Stimulated activated CD8-positive, alpha-beta memory T cell treated with anti-CD3 and anti-CD28 coated beads, Interleukin-12 subunit alpha, Interleukin-12 subunit beta, amount 100 ng/mL, for 24 hours (primary cell): ENCODE data around the gene ANKS6.

Experiments
- DNase-seq: peaks from one replicate; pipeline ENCODE4 v3.0.0-alpha.2; 2020; ENCODE audit errors: extremely low read depth

Gene ANKS6

DNA sequence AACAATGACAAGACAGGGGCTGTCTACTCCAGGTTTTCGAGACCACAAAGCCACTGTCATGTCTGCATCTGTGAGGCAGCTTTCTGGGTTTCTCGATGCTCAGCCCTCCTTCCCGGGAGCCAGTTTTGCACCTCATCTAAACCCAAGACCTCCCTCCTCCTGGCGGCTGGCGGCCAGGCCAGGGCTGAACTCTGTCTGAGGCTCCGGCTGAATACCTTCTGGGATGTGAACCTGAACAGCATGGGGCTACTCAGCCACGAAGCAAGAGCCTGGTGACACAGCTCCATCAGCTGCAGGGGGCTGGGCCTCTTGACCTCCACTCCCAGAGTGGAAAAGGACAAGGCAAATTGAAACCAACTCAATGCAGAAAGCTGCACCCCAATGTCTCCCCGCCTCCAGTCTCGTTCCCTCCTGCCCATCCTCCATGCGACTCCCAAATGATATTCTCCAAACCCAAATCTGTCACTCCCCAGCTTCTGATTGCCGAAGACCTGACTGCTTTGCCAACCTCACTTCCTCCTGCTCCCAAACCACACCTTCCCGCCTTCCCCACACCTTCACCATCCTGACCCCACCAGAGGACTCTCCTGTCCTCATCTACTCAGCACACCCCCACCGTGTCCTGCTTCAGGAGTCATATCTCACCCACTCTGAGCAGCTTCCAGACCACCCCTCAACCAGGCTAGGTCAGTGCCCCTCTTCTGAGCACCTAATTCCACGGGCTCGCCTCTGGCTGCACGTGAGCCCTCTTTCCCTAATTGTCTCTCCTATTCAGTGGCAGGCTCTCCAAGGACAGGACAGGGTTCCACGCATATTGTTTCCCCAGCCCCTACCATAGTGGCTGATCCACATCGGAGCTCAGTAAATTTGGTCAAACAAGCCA, 4.5 kb downstream of the ANKS6 start:
- no peak for DNase-seq

DNA sequence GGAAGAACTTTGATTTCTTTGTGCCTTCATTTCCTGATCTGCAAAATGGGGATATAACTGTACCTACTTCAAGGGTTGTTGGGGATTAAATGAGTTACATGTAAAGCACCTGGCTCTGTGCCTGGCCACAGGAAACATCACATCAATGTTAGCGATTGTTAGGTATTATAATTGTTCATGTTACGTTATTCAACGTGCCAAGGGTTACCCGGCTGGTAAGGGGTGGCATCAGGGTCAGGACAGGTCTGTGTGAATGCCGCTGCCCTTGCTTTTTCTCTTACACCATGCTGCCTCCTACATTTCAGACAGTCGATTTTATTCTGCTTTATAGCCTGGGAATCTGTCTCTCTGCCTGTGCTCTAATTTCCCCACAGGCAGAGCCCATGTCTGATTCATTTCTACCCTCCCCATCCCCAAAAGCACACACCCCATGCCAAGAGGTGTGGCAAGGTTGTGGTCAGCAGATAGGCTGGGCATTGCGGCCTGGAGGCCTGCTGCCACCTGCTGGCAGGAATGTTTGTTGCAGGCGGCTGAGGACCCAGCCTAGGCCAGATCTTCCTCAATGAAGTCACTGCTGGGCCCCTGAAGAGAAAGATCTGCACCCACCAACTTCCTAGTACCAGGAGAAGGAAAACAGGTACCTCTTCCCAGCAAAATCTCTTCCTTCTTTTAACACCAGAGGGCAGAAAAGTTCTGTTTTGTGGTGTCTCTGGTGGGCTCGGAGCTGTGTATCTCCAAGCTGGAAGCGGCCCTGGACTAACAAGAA, 5.3 kb downstream of the ANKS6 start:
- DNase-seq = no peak

DNA sequence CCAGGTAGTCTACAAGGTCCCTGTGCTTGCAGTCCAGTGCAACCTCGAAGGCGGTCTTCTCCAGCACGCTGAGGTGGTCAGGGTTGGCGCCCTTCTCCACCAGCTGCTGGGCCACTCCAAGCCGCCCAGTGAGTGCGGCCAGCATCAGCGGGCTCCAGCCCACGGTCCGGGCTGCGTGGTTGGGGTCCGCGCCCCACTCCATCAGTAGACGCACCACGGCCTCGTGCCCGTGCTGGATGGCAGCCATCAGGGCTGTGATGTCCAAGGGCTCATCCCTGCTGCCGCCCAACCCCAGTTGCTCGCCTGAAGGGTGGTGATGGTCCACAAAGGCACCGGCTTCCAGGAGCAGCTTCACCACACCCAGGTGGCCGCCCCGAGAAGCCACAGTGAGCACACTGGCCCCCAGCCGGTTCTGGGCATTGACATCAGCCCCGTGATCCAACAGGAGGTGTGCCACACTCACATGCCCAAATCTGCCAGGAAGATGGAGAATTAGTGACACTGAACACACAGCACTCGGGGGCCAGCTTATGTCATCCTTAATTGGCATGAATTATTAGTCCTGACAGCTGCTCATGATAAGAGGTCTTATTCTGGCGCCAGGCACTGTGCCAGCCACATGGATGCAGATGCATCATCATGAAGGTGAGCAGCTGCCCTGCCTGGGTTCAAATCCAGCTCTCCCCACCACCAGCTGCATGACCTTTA, 6.1 kb downstream of the ANKS6 start:
- no peak for DNase-seq

DNA sequence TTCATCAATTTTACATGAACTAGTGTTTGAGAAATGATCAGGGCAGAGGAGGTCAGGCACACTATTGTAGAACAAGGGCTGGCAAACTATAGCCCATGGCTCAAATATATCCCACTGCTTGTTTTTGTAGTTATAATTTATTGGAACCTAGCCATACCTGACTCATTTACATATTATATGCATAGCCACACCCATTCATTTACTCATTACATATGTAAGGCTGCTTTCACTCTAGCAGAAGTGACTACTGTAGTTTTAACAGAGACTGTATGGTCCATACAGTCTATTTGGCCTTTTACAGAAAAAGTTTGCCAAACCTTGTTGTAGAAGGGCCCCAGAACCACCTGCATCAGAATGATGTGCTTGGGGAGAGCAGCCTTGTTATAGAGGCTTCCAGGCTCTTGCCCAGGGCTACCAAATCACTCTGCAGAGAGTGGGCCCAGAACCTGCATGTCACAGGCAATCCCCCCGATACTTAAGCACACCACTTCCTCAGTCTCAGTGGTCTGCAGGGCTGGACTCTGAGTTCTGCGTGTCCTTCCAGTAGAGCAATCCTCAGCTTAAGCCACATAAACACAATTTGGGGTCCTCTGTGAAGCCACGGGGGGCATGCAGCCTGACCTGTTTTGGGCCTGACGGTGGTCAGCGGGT, 6.7 kb downstream of the ANKS6 start:
- DNase-seq = no peak

DNA sequence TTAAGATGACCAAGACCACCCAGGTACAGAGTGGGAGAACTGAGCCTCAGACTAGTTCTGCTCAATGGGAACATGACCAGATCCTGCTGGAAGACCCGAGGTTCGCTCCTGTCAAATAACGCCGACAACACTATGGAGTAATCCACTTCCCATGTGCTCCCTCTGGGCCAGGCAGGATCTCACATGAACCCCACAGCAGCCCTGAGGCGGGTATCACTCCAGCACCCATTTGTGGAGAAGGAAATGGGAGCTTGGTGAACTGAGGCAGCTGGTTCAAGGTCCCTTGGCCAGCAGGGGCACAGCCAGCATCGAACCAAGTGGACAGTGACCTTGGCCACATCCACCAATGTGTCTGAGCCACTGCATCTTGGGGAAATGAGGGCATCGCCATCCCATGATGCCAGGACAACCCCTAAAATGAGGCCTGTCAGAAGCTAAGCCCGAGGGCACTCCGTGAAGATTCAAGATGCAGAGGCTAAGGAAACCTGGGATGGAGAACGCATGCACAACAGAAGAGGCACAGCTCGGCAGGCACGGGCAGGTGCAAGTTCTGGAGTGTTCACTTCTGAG, 8.5 kb downstream of the ANKS6 start:
- no peak for DNase-seq

DNA sequence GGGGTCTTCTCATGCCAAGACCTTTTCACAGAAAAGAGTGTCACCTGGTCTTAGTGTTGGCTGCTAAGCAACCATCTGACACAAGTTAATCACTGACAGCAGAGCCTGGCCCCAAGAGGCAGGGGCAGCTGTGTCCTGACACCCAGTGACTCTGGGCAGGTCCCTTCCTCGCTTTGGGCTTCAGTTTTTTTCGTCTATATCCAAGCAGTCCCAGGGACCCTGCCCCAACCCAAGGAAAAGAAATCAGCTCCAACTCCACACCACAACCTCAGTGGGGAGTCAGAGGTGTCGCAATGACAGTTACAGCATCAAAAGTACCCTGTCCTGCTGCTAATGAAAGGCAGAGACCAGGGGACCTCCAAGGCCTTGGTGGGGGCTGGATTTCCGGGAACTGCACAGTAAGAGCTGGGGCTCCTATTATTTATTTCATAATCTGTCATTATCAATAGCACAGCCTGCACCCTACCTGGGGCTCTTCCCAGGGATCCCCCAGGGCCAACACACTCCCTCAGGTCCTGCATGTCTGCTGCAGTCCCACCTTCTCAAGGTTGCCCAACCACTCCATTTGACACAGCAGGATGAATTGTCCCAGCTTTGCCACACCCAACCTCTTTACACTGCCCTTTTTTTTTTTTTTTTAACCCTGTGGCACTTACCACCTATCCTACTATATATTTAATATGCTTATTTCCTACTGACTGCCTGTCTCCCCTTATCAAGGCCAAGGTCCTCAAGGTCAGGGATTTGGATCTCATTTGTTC, 9.4 kb downstream of the ANKS6 start:
- DNase-seq = no peak

DNA sequence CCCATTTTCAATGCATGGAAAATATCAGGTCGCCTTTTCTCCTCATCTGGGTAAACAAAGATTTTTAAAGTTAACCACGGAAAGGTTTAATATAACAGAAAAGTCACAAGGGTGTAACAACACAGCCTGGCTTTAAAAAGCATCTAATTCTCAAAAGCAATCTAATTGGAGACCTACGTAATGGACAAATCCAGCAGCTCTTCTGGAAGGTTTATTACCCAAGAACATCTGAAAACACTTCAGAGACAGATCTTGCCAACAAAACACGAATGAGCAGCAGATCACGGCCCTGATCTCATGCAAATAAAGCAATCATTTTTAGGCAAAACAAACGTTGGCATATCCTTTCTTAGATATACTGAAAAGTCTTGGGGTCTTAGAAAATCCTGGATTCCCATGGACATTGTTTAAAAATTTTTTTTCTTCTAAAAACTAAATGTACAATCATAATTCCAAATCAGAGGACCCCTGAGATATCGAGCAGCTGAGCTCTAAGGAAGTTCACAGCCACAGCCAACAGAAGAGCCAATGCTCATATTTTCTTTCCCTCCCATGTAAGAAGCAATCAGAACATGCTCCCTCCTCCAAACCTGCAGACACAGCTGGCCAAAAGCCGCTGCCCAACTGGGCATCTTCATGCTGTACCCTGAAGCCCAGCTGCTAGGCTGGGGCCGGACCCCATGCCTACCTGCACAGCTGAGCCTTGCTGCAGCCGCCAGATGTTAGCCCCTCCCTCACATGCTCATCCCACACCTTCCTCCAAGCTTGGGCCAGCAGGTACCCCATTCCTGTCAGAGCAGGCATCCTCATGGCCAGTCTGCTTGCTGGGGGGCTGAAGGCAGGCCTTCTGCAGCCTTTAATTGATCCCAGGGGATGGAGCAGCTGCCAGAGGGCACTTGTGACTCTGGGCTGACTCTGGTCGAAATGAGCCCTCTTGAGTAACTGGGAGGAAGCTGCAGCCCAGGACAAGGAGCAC, 11.2 kb downstream of the ANKS6 start:
- DNase-seq = no peak

DNA sequence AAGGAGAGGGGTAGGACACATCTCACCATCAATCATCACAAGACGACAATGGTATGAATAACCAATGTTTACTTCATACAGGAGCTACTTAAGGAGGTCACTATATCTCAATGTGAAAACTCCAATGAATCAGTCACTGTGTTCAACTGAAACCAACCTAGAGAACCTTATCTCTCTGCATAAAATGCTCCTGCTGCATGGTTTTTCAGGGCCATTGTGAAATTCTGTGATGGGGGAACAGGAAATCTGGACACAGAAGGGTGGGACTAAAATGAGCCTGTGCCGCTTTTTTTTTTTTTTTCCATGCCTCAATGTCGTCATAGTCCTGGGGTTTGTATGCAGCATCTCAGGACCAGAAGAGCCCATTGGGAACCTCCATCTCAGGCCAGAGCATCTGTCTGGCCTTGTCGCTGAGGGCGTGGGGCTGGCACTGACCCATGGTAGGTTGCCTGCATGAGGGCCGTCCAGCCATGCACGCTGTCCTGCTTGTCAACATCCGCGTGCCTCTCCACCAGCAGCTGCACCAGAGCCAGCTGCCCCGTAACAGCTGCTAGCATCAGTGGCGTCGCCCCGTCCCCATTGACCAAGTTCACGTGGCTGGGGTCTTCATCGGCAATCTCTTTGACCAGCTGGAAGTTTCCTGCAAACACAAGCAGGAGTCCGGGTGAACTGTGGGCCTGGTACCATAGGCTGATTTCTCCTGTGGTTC, 12.7 kb downstream of the ANKS6 start:
- DNase-seq = no peak

DNA sequence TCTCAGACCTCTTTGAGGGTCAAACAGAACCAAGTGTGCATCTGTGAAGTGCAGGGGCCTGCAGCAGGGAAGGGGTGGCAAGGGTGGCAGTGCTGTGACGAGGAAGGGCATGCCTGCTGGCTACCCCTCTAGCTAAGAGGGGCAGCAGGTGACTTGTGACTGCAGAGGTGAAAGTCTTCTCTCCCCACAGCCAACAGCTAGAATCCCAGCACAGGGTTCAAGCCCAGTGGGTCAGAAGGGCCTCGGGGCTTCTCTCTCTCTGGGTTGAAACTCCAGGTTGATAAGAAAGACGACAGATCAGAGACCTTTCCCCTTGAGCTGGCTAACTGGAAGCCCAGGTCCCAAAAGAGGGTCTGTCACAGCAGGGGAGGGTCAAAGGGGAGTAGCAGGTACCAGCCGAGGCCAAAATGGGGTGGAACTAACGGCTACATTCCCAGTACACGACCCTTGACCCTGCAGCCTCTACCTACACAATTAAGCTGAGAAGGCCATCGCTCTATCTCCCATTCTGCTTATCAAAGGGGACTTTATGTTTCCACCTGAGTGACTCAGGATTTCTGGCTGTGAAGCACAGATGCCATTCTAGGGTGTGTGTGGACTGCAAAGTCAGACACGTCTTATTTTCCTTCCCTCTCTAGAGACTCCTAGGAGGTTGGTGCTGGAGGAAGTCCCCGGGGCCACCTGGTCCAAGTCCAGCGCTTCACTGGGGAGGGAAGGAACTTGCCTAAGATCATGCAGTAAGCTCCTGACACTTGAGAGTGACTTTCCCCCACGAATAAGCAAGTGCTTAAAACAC, 14.6 kb downstream of the ANKS6 start:
- DNase-seq = no peak

DNA sequence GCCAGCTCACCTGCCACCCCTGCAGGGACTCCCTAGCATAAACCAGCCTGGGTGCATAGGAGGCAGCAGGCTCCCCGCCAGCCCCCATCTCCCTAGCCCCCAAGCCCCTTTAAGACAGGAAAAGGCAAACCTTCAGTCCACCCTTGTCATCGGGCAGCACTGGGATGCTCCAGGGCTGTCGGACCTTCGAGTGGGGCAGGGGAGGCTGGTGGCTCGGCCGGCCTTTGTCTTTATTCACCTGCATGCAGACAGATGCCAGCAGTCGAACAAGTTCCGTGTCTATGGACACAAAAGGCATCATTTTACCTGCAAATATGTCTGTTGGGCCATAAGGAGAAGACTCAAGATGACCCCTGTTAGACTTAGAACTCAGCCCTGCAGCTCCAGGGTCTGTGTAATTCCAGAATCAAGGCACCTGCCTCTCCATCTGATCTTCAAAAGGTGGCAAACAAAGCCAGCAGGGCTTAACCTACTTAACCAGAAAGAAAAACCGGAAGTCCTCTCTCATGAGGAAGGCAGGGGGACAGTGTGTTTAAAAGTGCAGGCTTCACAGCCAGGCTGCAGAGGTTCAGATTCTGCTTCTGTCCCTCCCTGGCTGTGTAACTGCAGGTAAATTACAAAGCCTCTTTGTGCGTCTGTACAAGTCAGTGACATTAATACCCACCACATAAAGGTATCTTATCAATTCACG, 16.2 kb downstream of the ANKS6 start:
- no peak for DNase-seq

DNA sequence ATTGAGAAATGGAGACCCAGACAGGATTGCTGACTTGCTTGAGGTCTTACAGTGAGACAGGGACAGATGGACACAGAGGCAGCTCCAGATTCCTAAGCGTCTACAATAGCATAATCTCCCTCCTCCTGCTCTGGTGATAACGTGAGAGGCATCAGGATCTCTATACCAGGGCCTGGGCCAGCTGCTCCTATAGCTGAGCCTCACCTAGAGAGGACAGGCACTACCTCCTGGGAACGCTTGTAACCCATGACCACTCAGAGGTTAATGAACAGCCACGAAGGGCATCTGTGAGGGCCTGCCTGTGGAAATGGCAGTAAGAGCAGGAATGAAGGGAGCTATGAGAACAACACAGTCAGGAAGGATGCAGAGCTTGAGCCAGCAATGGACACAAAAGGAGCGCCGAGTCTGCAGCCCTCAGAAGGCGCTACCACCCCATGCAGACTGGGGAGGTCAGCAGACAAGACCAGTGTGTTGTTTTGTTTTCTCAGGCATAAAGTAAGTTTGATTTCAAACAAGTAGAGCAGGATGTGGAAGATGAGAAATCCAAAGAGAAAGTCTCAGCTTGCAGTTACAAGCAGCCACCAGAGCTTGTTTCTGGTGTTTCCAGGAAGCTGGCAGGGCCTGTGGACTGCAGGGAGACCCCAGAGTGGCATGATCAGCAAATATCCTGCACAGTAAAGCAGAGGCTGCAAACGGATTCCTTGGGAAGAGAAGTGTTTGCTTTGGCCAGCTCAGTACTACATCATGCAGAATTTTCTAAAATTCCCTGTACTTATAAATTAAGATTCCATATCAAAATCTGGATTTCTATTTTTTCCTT, 17.4 kb downstream of the ANKS6 start:
- no peak for DNase-seq

DNA sequence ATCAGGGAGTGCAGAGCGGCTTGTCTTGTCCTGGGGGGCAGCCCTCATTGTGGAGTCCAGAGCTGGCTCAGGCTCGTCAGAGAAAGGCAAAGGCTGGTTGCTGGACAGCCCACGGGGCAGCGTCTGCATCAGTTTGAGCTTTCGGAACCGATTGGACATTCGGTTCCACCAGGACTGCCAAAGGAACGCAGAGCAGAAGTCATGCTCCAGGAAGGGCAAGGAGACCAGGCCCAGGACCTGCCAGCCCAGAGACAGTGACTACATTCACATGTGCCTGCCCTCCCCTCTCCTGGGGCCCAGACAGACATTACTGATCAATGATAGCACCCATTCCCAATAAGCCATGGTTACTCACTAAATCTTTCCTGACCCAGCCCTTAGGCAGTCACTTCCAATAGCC, 18.1 kb downstream of the ANKS6 start:
- no peak for DNase-seq

DNA sequence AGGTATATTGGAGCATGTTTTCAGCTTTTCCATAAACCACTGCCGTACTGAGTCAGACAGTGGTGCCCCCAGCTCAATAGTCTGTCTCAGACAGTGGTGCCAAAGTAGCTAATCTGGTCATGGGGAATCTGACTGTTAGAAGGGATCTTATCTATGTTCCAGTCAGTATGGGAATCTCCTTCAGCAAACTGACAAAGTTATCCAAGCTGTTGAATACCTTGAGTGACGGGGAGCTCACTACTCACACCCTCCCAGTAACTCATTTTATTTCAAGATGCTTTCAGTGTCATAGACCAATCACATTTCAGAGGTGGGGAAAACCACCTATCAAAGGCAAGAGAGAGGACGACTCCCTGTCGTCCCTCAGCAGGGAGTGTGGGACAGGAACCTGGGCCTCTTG, 18.7 kb downstream of the ANKS6 start:
- no peak for DNase-seq

DNA sequence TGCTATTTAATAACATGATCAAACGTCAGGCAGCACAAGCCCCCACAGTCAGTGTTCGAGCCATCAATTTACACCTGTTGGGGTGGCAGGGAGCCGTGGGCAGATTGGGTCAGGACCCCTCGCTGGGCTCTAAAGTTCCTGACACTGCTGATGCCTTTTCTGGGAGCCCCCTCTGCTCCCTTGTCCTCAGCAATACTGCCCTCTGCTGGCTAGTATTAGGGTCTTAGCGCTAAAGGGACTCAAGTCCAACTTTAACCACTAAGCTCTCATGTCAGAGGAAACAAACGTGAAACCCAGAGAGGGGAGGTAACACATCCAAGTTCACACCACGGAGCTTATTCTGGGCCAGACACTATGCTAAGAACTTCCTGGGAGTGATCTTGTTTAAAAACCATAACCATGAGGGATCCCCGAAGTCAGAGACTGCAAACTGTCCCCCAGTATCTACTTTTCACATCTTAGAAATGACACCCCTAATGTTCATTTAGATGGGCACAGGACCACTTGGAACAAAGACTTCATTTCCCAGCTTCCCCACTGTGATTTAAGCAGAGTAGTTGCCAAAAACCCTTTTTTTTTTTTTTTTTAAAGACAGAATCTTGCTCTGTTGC, 20.4 kb downstream of the ANKS6 start:
- DNase-seq = no peak

DNA sequence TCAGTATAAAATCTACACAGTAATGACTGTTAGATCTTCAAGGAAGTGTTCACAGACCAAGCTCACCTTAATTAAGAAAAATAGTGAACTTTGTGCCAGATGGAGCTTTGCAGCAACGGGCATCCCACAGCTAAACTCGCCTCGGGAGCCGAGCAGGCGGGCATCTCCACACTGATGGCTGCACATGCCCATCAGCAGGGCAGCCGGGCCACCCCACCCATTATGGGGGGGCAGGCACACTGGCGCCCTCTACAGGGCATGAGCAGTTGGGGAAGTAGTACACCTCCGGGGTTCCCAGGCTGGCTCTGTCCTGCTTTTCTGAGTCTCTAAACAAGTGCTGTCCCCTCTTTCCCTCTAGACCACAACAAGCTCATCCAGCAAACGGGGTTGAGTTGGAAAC, 21.6 kb downstream of the ANKS6 start:
- no peak for DNase-seq

DNA sequence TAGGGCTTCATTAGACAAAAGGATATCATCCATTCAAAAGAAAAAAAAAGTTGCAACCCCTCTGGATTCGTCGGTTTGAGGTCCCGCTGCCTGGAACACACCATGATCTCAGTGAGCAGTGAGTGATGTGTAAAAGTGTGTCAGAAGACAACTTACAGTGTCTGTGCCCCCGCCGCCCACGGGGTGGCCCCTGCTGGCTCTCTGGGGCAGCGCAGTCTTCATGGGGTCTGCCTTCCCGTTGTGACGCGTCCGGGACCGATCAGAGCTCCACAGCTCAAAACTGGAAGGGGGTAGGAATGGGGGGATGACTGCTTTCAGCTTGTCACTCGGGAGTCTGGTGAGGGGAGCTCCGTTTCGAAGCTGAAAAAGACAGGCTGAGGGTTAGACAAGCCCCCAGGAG, 22.6 kb downstream of the ANKS6 start:
- DNase-seq = no peak
